GM19397 (cell line): Measurements from ENCODE around the gene EIF3D.

ENCODE experiments used
- ATAC-seq: cut with Tn5 transposase; IDR thresholded peaks from one replicate; pipeline ENCODE4 v1.9.1; 2021; ENCODE audit warnings: mild to moderate bottlenecking, moderate library complexity; ENCODE audit not compliant: unreplicated experiment

EIF3D gene, protein sequence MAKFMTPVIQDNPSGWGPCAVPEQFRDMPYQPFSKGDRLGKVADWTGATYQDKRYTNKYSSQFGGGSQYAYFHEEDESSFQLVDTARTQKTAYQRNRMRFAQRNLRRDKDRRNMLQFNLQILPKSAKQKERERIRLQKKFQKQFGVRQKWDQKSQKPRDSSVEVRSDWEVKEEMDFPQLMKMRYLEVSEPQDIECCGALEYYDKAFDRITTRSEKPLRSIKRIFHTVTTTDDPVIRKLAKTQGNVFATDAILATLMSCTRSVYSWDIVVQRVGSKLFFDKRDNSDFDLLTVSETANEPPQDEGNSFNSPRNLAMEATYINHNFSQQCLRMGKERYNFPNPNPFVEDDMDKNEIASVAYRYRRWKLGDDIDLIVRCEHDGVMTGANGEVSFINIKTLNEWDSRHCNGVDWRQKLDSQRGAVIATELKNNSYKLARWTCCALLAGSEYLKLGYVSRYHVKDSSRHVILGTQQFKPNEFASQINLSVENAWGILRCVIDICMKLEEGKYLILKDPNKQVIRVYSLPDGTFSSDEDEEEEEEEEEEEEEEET

DNA sequence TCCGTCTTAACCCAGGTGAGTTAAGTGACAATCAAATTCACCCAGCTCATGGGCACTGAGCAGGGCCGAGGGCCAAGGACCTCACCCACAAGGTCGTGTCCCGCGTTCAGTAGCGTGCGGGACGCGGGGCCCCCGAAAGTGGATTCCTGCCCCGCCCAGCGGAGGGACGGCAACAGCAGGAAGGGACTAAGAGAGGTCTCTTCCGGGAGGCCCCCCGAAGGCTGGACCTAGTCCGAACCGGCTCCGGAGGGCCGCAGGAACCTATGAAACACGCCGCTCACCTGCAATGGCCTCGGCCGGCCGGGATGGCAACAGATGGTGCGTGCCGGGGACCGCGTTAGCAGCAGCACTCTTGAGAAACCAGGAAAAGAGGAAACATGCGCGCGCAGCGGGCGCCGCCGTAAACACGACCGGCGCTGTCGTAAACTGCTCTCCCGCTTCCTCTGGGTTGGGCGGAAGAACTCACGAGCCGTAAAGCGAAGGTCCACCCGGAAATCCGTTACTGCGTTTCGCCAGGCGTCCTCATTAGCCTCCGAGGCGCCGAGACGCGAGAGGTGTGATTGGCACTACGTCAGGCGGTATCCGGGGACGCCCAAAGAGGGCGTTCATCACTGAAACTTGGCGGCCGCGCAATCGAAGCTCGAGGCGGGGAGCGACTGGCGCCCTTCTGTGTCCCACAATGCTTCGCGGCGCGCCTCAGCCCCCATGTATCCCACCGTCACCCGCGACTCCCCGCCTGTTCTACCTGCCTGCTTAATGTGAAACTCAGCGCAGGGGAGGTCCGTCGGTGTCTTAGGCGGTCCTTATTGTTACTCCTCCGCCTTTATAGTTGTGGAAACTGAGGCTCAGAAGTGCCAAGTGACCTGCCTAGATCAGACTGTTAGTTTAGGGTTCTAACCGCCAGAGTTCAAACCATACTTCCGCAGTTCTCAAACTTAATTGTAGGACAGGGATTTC lies at the start of gene EIF3D:
TSS of gene EIF3D (minus strand) at position 372 of the 957 bp plus-strand sequence. CDS start 3,045 bp downstream, outside the sequence.
- peak; percentile 93 for ATAC-seq

DNA sequence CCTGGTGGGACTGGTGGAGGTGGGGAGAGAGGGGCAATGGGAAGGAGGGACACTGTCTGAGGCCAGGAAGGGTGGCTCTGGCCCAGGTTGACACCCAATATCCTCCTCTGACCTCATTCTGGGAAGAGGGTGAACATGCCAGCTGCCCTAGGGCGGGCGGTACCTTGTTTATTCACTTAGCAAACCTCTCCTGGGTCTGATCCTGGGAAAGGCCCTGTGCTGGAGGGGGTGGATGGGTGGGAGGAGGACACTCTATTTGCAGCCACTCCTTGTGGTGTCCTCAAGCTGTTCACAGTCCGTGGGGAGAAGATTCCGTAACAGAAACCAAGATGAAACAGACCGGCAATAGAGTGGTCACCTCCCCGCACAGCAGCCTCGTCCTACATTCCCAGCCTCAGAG lies 49.7 kb upstream of the EIF3D start:
- no peak for ATAC-seq

DNA sequence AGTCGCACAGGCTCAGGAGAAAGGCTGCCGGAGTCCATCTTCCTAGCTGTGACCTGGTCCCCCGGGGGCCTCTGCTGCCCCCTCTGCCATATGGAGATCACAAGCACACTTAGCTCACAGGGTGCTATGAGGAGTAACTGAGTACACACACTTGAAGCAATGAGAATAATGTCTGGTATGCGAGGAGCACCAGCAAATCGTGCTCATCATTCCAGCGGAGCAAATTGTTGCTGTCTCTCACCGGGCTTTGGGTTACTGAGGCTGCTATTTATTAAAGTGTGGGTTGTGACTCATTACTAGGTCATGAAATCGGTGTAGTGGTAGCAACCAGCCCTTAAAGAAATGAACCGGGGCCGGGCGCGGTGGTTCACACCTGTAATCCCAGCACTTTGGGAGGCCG lies 48.1 kb upstream of the EIF3D start:
- ATAC-seq = no peak

DNA sequence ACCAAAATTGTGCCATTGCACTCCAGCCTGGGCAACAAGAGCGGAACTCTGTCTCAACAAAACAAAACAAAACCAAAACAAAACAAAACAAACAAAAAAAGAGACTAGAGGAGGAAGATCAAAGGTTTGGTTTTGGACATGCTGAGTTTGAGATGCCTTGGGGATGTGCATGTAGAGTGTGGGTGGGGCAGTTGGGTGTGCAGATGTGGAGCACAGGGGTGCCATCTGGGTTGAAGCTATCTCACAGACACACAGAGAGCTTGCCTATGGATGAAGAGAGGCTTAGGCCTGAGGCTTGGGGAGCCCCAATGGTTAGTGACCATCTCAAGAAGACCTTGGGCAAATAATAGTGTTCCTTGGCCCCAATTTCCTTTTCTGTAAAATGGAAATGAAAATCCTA lies 45.8 kb upstream of the EIF3D start:
- ATAC-seq = no peak

DNA sequence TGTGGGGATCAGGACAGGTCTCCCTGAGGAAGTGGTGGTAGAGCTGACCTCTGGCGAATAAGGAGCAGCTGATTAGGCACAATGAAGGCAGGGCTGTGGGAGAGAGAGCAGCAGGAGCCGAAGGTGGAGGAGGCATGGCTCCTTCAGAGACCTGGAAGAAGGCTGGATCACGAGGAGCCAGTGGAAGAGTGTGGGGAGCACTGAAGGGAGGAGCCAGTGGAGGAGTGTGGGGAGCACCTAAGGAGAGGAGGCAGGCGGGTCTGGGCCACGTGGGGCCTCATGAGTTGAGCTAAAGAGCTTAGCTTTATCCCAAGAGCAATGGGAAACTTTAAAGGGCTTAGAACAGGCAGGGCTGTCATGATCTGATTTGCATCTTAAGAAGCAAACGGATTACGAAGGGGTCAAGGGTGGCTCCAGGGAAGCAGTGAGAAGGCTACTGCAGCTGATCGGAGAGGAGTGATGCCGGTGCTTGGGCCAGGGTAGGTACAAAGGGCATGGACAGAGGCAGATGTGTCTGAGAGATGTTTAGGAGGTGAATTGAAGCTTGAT lies 44.9 kb upstream of the EIF3D start:
- no peak for ATAC-seq

DNA sequence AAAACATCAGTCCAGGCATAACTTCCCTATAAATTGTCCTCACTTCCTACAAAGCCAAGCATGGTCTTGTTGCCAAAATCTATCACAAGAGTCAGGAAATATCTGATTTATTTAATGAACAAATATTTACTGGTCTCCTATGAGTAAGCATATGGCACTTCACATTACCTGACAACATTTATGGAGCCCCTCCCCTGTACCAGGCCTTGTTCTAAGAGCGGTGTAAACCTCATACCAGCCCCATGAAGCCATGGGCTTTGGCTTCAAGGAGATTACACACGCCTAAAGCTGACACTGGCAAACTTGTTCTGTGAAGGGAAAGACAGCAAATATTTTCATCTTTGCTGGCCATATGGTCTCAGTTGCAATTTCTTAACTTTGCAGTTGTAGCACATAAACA lies 43.0 kb upstream of the EIF3D start:
- no peak for ATAC-seq

DNA sequence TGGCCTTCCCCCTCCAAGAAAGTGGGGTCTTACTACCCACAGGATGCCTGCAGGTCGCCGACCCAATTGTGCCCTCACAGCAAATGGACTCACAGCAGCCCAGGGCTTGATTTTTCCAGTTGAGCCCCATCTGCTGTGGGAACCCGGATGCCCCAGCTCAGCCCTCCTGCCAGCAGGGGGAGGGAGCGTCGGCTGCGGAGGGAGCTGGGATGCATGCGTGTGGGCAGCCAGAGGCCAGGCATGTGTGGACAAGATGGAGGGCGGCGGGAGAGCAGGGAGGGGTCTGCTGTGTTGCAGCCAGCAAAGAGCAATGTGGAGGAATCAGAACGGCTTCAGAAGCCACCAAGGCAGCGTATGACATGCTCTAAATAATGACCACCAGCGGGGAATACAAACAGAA lies 41.0 kb upstream of the EIF3D start:
- no peak for ATAC-seq

DNA sequence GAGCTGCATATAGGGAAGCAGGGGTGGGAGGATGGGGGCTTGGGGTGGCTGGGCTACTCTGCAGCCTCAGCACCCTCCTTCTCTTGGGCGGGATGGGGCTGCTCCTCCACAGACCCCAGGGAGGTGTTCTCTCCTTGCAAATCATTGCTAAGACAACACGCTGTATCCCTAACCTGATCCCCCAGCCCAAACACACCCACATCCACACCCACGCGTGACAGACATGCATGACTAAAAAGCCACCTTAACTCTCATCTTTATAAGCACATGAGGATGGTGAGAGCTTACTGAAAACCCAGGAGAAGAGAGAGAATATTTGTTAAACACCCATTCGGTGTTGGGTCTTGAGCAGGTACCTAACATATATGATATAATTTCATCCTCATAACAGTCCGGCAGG lies 39.9 kb upstream of the EIF3D start:
- ATAC-seq = no peak

DNA sequence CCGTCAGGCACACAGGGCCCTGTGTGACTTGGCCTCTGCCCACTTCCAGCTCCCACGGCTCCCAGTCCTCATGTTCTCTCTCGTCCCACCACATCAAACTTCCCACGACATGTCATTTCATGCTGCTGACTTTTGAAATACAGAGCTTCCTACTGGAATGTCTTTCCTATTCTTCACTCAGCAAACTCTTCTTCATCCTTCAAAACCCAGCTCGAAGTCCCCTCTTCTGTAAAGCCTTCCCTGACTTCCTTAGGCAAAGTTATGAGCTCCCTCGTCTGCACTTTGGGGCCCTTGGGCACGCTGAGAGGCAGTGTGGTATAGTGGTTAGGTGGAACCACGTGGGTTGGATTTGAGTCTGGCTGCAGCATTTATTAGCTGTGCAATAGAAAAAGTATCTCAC lies 37.8 kb upstream of the EIF3D start:
- ATAC-seq = no peak

DNA sequence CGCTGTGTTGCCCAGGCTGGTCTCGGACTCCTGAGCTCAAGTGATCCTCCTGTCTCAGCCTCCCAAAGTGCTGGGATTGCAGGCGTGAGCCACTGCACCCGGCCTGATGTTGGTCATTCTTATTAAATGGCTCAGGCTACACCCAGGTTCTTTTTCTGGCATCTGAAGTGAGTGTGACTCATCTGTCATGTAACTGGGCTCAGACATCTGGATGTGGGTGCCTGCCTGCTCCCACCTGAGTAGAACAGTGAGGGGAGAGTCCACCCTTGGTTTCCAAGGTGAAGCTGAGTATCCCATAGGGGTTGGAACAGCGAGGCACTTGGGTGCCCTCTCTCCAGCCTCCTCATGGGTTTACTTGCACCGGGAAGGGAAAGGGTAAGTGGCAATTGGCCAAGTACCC lies 36.7 kb upstream of the EIF3D start:
- ATAC-seq = no peak

DNA sequence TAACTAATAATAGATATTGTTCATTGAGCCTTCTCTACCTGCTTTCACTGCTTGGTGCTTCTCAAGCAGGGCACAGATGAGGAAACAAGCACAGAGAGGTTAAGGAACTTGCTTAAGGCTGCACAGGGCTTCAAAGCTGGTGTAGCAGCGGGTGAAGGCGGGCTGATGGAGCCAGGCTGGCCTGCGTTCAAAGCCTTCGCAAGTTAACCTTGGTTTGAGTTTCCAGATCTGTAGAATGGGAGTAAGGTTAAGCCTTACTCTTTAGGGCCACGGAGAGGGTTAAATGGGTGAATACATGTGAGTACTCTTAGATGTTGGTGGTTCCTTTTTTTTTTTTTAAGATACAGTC lies 36.2 kb upstream of the EIF3D start:
- no peak for ATAC-seq

DNA sequence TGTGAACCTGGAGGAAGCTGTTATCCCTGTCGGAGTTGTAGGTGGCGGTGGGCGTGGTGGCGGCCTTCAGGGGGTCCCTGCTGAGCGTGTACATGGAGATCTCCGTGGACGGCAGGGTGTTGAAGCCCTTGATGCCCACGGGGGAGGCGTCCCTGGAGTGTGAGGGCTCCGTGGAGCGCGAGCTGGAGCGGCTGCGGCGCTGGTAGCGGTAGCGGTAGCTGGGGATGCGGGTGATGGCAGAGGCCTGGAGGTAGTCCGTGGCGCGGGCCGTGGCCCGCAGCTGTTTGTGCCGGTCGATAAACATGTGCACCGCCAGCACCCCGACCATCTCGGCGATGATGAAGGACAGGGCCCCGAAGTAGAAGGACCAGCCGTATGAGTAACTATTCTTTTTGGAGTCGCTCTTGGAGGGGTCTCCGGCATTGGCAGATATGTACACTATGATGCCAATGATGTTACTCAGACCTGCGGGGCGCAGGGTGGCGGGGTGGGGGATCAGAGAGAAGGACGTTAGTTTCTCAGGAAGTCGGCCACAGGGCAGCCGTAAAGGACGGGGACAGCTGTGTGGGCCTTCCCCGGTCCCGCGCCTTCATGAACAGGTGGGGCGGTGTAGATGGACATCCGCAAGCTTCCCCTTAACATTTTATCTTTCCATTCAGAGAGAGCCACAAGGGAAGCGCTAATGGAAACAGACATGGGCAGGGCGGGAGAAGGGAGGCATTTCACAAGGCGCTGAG lies 35.6 kb upstream of the EIF3D start:
- no peak for ATAC-seq

DNA sequence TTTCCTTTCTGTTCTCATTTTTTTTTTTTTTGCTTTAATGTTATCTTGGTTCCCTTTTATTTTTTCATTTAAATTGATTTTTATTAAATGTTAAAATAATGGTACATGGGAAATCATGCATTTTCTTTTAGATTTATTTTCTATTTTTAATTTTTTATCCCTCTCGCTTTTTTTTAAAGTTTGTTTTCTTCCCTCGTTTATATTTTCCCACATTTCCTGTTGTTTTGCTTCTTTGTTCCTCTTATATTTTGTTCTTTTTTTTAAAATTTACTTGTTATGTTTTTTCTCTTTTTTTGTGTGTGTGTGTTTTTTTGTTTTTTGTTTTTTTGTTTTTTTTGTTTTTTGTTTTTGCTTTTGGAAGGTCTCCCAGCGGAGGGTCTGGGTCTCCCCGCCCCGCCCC lies 34.9 kb upstream of the EIF3D start:
- ATAC-seq = no peak

DNA sequence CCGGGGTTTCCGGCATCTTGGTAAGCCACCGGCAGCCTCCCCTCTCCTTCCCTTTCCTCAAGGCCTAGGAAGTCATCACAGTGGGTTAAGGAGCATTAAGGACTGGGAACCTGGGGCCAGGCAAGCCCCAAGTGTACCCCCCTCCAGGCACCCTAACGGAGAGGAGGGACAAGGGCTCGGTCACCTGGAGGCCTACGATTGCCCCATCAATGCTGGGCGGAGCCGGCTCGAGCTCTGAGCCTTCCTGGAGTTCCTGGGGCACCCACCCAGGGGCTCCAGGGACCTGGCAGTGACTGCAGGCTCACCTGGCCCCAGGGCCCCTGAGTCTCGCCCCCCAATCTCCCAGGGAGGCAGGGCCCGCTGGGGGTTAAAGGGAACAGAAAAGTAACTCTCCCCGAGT lies 34.5 kb upstream of the EIF3D start:
- ATAC-seq = no peak

DNA sequence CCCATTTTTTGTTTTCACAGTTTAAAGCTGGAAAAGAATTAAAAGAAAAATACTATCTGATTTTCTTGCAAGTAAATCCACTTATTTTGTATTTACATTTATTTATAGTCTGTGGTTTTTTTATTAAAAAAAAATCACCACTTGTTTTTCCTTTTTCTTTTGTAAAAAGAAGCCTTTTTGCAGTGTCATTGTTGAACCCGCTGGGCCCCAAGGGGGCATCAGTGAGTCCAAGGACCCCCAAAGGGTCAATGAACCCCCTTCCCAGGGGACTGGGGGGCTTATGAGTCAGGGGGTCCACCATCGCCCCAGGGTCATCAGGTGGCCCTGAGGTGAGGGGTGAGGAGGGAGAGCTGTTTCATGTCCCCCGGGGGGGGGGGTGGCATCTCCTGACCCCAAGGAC lies 34.0 kb upstream of the EIF3D start:
- no peak for ATAC-seq

DNA sequence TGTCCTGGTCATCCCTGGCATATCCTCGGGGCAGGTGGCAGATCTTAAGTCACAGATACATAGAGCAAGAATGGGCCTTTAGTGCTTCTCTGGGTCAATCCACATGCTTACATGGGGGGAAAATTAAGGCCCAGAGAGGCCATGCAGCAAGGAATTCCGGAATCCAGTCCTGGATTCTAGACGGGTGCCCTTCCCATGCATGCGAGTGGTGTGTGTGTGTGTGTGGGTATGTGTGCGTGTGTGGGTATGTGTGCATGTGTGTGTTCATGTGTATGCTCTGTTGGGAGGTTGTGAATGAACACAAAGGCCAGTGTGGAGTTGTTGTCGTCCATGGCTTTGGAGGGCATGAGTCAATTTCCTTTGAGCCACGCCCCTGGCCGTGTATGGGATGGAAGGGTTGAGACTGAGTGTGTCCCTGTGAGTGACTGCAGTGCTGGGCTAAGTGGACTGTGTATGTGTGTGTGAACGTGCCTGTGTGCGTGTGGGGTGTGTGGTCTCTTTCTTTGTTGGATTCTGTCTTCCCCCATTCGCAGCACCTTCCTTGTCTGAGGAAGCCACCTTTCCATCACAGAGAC lies 33.4 kb upstream of the EIF3D start:
- ATAC-seq = no peak

DNA sequence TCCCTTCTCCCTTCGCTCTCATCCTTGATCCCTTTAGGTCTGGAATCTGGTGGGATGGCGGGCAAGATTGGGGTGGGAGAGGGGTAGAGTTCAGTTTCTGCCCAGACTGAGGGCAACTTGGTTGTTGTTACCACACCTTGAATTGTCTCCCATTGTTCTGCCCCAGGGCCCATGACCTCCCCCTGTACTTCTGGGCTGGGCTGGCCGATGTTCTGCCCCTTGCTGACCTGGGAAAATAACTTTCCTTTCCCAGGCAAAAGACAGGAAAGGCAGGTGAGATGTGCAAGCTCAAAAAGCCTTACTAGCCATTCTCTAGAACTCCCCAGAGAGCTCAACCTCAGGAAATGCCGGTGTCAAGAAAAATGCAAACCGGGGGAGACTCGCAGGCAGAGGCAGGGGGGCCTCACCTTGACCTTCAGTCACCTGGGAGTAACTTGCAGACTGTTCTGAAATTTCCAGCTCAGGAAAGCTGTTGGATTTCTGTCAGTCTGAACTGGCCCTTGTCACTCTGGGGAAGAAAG lies 32.4 kb upstream of the EIF3D start:
- no peak for ATAC-seq

DNA sequence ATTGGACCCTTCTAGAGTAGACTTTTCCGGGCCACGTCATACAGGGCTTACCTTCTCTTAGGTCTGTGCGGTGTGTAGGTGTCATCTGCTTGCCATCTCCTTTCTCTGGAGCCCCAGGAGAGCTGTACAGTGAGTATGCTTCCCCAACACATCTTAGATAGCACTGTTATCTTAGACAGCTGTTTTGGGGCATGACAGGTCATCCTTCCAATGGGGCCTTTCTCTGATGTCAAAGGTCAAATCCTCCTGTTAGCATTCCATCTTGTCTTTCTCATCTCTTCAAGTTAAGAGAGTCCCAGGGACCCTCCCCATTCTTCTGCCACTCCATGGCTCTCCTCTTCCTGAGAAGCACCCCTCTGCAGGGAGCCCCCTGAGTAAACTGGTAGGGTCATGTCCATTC lies 31.0 kb upstream of the EIF3D start:
- no peak for ATAC-seq

DNA sequence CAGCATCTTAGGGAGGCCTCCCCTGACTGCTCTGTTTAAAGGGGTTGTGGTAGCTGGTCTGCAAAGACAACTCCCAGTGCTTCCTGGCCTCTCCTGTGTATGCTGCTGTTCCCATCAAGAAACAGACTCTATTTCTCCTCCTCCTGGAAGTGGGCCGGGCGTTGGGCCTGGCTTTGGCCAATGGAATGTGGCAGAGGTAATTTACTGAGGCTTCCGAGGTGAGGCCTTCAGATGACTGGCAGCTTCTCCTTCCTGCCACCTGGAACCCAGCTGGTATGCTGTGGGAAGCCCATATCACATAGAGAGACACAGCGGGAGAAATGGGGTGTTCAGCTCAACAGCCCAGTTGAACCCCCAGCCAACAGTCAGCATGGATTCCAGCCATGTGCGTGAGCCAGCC lies 25.1 kb upstream of the EIF3D start:
- no peak for ATAC-seq

DNA sequence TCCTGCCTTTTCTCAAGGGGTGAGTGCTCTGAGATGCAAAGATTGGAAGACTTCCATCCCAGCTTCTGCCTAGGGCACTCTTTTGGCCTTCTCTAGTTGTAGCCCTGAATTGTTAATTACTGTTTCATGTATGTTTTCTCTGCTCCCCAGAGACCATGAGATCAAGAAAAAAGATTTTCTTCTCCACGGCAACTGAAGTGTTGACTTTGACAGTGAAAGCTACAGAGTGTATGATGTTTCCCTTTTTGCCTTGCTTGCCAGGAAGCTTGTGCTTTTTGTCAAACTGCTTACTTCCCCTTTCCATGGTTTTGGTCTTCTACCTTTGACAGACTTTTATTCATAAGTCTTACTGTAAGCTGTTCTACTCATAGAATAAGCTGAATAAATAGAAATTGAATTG lies 23.3 kb upstream of the EIF3D start:
- ATAC-seq = no peak
